HG03175 (cell line): ENCODE data around the gene MCM10.
"Not testable (repeated sequence)": the region's sequence is repeated elsewhere in the genome, so short reads cannot be mapped to it uniquely, and the experiment has no call there.

Experiments
- ATAC-seq: cut with Tn5 transposase; IDR thresholded peaks from one replicate; pipeline ENCODE4 v1.9.1; 2021; ENCODE audit warnings: mild to moderate bottlenecking, moderate library complexity; ENCODE audit not compliant: unreplicated experiment

The MCM10 gene

GRCh38 chr10:13160934-13161856 lies at the start of gene MCM10:
Gene MCM10, plus strand, starts transcription at chr10:13161558. Its CDS starts 2,645 bp downstream, at chr10:13164203.
- ATAC-seq = peak; percentile 100

GRCh38 chr10:13113544-13113943 lies 47.8 kb upstream of the MCM10 start:
- no peak for ATAC-seq

GRCh38 chr10:13115832-13116803 lies 45.2 kb upstream of the MCM10 start:
- peak; percentile 79 for ATAC-seq

DNA sequence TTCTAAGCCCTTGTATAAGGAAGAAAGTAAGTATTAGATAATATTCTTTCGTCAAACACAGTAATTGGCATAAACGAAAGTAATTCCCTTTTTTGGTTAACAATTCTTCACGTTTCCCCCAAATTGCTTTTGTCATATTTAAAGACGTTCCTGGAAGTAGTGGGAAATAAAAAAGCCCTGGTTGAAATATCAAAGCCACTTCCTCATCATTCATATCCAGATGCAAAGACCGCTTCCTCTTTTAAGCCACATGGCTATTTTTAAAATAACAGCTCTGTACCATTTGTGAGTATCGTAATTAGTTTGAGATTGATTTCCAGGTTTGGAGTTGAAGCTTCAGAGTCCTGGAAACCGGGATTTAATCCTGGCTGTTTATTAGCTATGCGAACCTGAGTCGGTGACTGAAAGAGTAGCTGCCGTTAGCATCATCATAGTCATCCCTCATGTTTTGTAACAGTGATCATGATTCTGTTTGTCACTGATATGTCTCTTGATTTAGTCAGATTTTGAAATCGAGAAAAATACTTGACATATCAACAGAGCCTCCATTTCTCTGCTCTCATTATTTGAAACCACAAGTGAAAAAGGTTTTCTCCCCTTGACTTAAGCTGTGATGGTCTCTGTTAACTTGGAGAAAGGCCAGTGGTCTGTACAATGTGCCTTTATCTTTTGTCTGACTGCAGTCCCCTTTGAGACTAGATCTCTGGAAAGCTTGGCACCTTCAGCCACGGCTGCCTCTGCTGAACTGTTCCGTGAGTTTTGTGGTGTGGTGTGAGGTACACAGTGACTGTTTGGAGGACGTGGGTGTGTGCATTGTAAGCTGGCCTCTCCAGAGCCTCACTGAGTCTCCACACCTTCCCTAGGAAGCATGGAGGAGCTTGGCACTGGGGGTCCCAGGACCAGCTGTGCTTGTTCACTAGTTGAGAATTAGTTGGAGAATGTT lies 43.2 kb upstream of the MCM10 start:
- ATAC-seq = peak; percentile 46

GRCh38 chr10:13118784-13119410 lies 42.5 kb upstream of the MCM10 start:
- no peak for ATAC-seq

DNA sequence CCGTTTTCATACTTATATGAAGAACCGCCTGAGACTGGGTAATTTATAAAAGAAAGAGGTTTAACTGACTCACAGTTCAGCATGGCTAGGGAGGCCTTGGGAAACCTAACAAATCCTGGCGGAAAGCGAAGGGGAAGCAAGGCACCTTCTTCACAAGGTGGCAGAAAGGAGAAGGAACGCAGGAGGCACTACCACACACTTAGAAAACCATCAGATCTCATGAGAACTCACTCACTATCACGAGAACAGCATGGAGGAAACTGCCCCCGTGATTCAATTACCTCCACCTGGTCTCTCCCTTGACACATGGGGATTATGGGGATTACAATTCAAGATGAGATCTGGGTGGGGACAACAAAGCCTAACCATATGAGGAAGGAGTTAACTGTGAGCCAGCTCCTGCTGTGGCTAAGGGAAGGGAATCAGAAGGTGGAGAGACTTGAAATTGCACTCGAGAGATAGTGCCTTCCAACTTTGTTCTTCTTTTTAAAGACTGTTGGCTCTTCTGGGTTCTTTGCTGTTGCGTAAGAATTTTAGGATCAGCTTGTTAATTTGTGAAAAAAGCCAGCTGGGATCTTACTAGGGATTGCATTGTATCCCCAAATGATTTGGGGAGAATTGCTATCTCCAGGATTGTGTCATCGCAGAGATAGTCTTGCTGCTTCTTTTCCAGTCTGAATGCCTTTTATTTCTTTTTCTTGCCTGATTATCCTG lies 40.4 kb upstream of the MCM10 start:
- no peak for ATAC-seq

DNA sequence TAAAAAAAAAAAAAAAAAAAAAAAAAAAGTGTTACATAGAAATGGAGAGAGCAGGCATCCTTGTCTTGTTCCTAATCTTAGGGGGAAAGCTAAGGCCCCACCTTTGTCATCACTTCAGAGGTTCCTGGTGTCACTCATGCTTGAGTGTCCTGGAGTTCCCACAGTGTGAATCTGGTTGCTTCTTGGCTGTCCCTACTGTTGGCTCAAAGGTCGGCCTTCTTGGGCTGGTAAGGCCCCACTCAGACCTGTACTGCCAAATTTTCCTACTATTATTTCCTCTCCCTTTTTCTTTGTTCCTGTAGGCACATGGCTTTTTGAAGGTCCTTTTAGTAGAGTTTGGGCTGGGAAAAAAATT lies 39.9 kb upstream of the MCM10 start:
- ATAC-seq = no peak

DNA sequence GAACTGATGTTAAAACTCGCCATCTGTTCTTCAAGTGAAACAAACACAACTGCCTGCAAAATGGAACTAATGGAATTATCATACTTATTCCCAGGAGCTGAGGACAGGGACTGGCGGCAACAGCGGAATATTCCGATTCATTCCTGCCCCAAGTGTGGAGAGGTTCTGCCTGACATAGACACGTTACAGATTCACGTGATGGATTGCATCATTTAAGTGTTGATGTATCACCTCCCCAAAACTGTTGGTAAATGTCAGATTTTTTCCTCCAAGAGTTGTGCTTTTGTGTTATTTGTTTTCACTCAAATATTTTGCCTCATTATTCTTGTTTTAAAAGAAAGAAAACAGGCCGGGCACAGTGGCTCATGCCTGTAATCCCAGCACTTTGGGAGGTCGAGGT lies 24.7 kb upstream of the MCM10 start:
- ATAC-seq = no peak

- no peak for ATAC-seq
These were observed 22.2 kb upstream of the MCM10 start for GRCh38 chr10:13139150-13139549.

DNA sequence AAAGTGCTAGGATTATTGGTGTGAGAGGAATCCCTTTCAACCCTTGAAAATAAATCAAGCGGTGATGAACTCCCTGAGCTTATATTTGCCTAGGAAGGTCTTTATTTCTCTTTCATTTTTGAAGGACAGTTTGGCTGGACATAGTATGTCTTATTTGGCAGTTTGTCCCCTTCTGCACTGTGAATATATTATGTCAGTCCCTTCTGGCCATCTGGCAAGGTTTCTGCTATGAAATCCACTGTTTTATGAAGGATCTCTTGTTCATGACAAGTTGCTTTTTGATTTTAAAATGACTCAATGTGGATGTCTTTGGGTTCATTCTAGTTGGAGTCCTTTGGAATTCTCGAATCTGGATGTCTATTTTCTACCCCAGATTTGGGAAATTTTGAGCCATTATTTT lies 21.7 kb upstream of the MCM10 start:
- ATAC-seq = no peak

DNA sequence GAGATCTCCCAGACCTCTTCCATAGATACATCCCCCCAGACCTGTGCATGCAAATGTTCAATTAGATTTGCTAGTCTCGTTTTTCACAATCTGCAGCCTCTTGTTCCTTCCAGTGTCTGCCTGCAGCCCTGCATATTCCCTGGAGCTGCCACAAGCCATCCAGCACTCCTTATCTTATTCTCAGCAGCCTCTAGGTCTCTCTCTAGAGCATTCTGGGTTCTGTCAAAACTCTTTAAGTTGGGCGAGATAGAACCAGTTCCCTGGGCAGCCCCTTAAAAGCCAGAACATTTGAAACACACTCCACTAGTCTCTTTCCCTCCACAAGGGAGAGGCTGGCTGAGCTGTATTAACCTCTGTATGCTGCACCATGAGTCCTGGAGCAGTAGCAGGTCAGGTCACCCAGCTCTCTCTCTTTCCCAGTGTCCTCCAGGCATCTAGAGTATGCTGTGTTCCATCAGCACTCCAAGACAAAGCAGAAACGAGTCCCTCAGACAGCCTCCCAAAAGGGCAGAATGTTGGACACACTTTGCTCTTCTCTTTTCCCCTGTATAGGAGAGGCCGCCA lies 20.6 kb upstream of the MCM10 start:
- ATAC-seq = no peak

DNA sequence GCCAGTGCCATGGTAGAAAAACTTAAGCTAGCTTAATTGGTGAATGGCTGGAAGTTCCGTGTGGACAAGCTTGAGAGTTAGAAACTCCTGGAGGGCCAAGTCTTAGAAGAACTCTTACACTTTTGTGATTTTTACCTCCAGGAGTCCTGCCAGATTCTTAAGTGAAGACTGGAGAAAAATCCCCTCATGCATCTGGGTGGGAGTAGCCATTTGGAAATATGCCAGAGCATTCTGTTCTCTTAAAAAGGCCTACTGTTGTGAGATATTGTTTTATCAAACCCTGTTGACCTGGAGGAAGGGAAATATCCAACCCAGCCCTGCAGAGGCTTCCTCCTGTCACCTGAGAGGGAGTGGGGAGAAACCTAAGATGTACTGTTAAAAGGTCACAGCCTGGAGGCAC lies 17.6 kb upstream of the MCM10 start:
- no peak for ATAC-seq

GRCh38 chr10:13144814-13145213 lies 16.5 kb upstream of the MCM10 start:
- ATAC-seq = no peak

- no peak for ATAC-seq
These were observed 15.0 kb upstream of the MCM10 start for GRCh38 chr10:13146379-13146778.

DNA sequence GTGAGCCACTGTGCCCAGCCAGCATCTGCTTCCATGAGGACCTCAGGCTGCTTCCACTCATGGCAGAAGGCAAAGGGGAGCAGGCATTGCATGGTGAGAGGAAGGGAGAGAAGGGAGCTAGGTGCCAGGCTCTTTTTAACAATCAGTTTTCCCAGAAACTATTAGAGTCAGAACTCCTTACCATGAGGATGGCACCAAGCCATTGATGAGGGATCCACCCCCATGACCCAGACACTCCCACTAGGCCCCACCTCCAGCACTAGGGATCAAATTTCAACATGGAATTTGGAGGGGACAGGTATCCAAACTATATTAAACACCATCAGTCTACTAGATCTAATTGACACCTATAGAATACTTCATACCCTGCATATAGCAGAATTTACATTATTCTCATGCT lies 14.2 kb upstream of the MCM10 start:
- no peak for ATAC-seq

DNA sequence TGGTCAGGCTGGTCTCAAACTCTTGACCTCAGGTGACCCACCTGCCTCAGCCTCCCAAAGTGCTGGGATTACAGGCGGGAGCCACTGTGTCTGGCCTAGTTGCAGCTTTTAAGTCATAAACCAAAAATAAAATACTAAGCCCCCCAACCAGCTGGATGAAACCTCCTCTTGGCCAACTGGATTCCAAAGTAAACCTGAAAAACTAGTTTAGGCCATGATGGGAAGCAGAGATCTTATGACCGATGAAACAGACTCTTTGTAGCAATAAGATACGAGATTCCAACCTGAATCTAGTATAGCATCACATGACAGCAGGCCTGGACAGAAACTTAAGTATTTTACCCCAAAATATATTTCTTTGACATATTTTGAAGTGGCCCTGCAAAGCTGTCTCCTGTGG lies 9.1 kb upstream of the MCM10 start:
- ATAC-seq = no peak

GRCh38 chr10:13155860-13156259 lies 5.5 kb upstream of the MCM10 start:
- not testable (repeated sequence) for ATAC-seq

GRCh38 chr10:13158401-13158800 lies 3.0 kb upstream of the MCM10 start:
- no peak for ATAC-seq

GRCh38 chr10:13161857-13162271 lies 506 bp downstream of the MCM10 start:
- no peak for ATAC-seq
